Gastroesophageal sphincter (tissue), 3 donors: ENCODE measurements around the gene SIRPA.

Source experiments
- POLR2A ChIP-seq, 2 donors: fragments of 450-650 bp; IDR thresholded peaks; one replicate each; pipeline ENCODE4 v1.6.1; 2017; ENCODE audit warnings: antibody characterized with exemption in 2 of 2, mild to moderate bottlenecking in 2 of 2, moderate library complexity in 1 of 2
- POLR2AphosphoS5 ChIP-seq: sonication (generic); formaldehyde crosslinking; IDR thresholded peaks from one replicate; pipeline ENCODE4 v1.6.1; 2017; ENCODE audit warnings: antibody characterized with exemption
- TF ChIP-seq, protein P1 (sequence below), 4 experiments: fragments of 200-600 bp in 2 of 4; fragments of 450-650 bp in 2 of 4; sonication (generic) in 1 of 4; IDR thresholded peaks; one replicate each; pipeline ENCODE4 v1.5.1; 2017 to 2019; ENCODE audit warnings: antibody characterized with exemption in 4 of 4, mild to moderate bottlenecking in 2 of 4, moderate library complexity in 2 of 4

DNA sequence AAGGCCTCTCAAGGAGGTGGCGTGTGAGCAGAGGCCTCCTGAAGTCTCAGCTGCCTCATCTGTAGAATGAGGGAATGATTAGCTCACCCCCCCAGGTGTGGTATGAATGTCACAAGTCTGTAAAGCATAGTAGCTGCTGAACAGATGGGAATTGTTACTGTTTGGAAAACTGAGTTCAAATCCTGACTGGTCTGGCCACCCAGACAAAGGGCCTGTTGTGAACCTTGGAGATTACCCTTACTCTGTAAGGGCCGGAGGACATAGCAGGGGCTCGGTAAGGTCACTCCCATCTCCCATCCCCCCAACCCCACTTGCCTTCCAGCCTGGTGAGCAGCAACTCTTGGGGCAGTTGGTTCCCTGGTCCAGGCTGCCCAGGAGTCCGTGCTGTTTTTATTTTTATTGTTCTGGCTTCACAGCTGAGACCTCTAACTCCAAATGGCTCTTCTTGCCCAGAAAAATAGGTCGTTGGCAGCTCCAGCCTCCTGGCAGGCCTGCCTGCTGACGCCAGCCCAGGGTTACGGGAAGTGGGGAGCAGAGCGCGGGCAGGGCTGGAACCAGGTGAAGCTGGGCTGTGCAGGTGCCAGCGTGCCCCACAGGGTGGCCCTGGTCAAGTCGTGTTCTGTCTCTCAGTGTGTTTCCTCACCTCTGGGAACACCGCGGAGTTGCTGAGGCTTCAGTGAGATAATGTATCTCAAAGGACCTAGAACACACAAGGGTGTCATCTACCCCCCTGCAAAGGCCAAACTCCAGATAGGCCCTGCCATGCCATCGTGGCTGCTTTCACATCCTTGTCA lies 4.5 kb upstream of the SIRPA start:
- TF ChIP-seq, protein P1, sequence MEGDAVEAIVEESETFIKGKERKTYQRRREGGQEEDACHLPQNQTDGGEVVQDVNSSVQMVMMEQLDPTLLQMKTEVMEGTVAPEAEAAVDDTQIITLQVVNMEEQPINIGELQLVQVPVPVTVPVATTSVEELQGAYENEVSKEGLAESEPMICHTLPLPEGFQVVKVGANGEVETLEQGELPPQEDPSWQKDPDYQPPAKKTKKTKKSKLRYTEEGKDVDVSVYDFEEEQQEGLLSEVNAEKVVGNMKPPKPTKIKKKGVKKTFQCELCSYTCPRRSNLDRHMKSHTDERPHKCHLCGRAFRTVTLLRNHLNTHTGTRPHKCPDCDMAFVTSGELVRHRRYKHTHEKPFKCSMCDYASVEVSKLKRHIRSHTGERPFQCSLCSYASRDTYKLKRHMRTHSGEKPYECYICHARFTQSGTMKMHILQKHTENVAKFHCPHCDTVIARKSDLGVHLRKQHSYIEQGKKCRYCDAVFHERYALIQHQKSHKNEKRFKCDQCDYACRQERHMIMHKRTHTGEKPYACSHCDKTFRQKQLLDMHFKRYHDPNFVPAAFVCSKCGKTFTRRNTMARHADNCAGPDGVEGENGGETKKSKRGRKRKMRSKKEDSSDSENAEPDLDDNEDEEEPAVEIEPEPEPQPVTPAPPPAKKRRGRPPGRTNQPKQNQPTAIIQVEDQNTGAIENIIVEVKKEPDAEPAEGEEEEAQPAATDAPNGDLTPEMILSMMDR (IDR thresholded peaks at IDR 0.05) = no peak
- no peak for TF ChIP-seq POLR2AphosphoS5
- no peak for TF ChIP-seq POLR2A (IDR thresholded peaks at IDR 0.05)
